GM19395 (cell line): ENCODE measurements around the gene KAT8.

ENCODE experiments used
- ATAC-seq: cut with Tn5 transposase; IDR thresholded peaks from one replicate; pipeline ENCODE4 v1.9.1; 2021; ENCODE audit warnings: mild to moderate bottlenecking, moderate library complexity; ENCODE audit not compliant: unreplicated experiment

Gene KAT8

GRCh38 chr16:31117384-31118222 is at the start of gene KAT8:
TSS of gene KAT8 (plus strand) at chr16:31117664. CDS start at chr16:31117682, 18 bp downstream.
- ATAC-seq = peak; percentile 91

GRCh38 chr16:31071861-31072260 is 45.6 kb upstream of the KAT8 start:
- no peak for ATAC-seq

GRCh38 chr16:31072540-31073141 is 44.8 kb upstream of the KAT8 start:
- ATAC-seq = no peak

- peak; percentile 54 for ATAC-seq
Measured at GRCh38 chr16:31073142-31073969, 44.1 kb upstream of the KAT8 start.

- peak; percentile 72 for ATAC-seq
Measured at GRCh38 chr16:31073970-31074813, 43.3 kb upstream of the KAT8 start, which contains the start of the genes ZNF646 and ZNF668. TSS of gene ZNF646 (plus strand) at chr16:31074422. CDS start at chr16:31076325, 1,903 bp downstream. TSS of gene ZNF668 (minus strand) at chr16:31074240. CDS start at chr16:31064459, 9,781 bp downstream.

GRCh38 chr16:31074814-31075183 is 42.7 kb upstream of the KAT8 start:
- no peak for ATAC-seq

GRCh38 chr16:31076319-31076718 is 41.1 kb upstream of the KAT8 start:
- ATAC-seq = no peak

- no peak for ATAC-seq
Measured at GRCh38 chr16:31077024-31077423, 40.4 kb upstream of the KAT8 start.

- ATAC-seq = no peak
Measured at GRCh38 chr16:31077592-31078396, 39.7 kb upstream of the KAT8 start.

- no peak for ATAC-seq
Measured at GRCh38 chr16:31078597-31079341, 38.7 kb upstream of the KAT8 start.

GRCh38 chr16:31079342-31079944 is 38.0 kb upstream of the KAT8 start:
- ATAC-seq = no peak

- no peak for ATAC-seq
Measured at GRCh38 chr16:31080035-31080629, 37.3 kb upstream of the KAT8 start.

GRCh38 chr16:31080756-31081419 is 36.6 kb upstream of the KAT8 start:
- ATAC-seq = no peak

GRCh38 chr16:31081428-31082351 is 35.8 kb upstream of the KAT8 start:
- ATAC-seq = no peak

GRCh38 chr16:31082368-31083045 is 35.0 kb upstream of the KAT8 start:
- ATAC-seq = no peak

- no peak for ATAC-seq
Measured at GRCh38 chr16:31083081-31083480, 34.4 kb upstream of the KAT8 start.
